GM23338 (cell line): ENCODE results near the gene ROBO1. TPM values are rescaled to one million over a fixed set of nuclear protein-coding genes. Genes with fewer than 3 reads are reported as not detected.

Experiments used
- ATAC-seq: fragments of 200-7000 bp; cut with Tn5 transposase; 3 replicates; pipeline ENCODE4 v1.9.1; 2020
- DNase-seq: peaks from one replicate; pipeline ENCODE4 v3.0.0-alpha.2; 2015; ENCODE audit warnings: low spot score
- H2AFZ ChIP-seq: fragments of 200-600 bp; sonication (generic); 2 replicates; pipeline ENCODE4 v1.8.0; 2016; ENCODE audit warnings: antibody characterized with exemption, mild to moderate bottlenecking, moderate library complexity
- H3F3A ChIP-seq: fragments of 200-600 bp; sonication (generic); replicated peaks from 2 replicates; pipeline ENCODE4 v1.8.0; 2017; ENCODE audit warnings: antibody characterized with exemption, mixed run types, low read depth
- H3K27ac ChIP-seq: fragments of 200-600 bp; sonication (generic); 2 replicates; pipeline ENCODE4 v1.6.1; 2016; ENCODE audit warnings: low read depth
- H3K27me3 ChIP-seq: fragments of 200-600 bp; sonication (generic); 2 replicates; pipeline ENCODE4 v1.8.0; 2016; ENCODE audit warnings: mild to moderate bottlenecking, mixed run types, moderate library complexity; ENCODE audit not compliant: insufficient read depth
- H3K36me3 ChIP-seq: fragments of 200-600 bp; sonication (generic); 2 replicates; pipeline ENCODE4 v1.8.0; 2016; ENCODE audit warnings: mild to moderate bottlenecking; ENCODE audit not compliant: insufficient read depth
- H3K4me1 ChIP-seq: fragments of 200-600 bp; sonication (generic); 2 replicates; pipeline ENCODE4 v1.8.0; 2016; ENCODE audit warnings: mild to moderate bottlenecking, moderate library complexity; ENCODE audit not compliant: insufficient read depth
- H3K4me2 ChIP-seq: fragments of 200-600 bp; sonication (generic); 2 replicates; pipeline ENCODE4 v1.7.1; 2017; ENCODE audit warnings: mixed run types
- H3K4me3 ChIP-seq: fragments of 200-600 bp; sonication (generic); 2 replicates; pipeline ENCODE4 v1.6.1; 2016; ENCODE audit warnings: mixed run types
- H3K79me2 ChIP-seq: fragments of 200-600 bp; sonication (generic); replicated peaks from 2 replicates; pipeline ENCODE4 v1.8.0; 2017; ENCODE audit warnings: mild to moderate bottlenecking; ENCODE audit not compliant: insufficient read depth
- H3K9me2 ChIP-seq: fragments of 200-600 bp; sonication (generic); 2 replicates; pipeline ENCODE4 v1.8.0; 2017; ENCODE audit not compliant: insufficient read depth
- H4K20me1 ChIP-seq: fragments of 200-600 bp; sonication (generic); replicated peaks from 2 replicates; pipeline ENCODE4 v1.8.0; 2017; ENCODE audit warnings: mild to moderate bottlenecking; ENCODE audit not compliant: insufficient read depth
- H3K27ac Mint-ChIP-seq: 2 replicates; pipeline ENCODE4 v1.8.0; 2020; ENCODE audit warnings: inconsistent platforms, mild to moderate bottlenecking, moderate library complexity, mixed read lengths
- H3K27me3 Mint-ChIP-seq: 3 replicates; pipeline ENCODE4 v1.8.0; 2022; ENCODE audit warnings: low read depth, mild to moderate bottlenecking, moderate library complexity, mixed read lengths, inconsistent platforms; ENCODE audit not compliant: insufficient read depth, poor library complexity
- H3K36me3 Mint-ChIP-seq: 3 replicates; pipeline ENCODE4 v1.8.0; 2021; ENCODE audit warnings: low read depth, mild to moderate bottlenecking, inconsistent platforms, moderate library complexity, mixed read lengths
- H3K4me1 Mint-ChIP-seq: 3 replicates; pipeline ENCODE4 v1.8.0; 2020; ENCODE audit warnings: mild to moderate bottlenecking, inconsistent platforms, mixed read lengths
- H3K4me3 Mint-ChIP-seq: 3 replicates; pipeline ENCODE4 v1.8.0; 2021; ENCODE audit warnings: moderate library complexity, mild to moderate bottlenecking, inconsistent platforms, mixed read lengths
- H3K9me3 Mint-ChIP-seq: 3 replicates; pipeline ENCODE4 v1.8.0; 2020; ENCODE audit warnings: moderate library complexity, mild to moderate bottlenecking, inconsistent platforms, mixed read lengths
- CREB1 ChIP-seq: fragments of 250-450 bp; sonication (Bioruptor Pico); IDR thresholded peaks from 2 replicates; pipeline ENCODE4 v1.5.0; 2020; ENCODE audit warnings: low read depth, mild to moderate bottlenecking, moderate library complexity
- CTCF ChIP-seq, 2 experiments: fragments of 200-600 bp in 1 of 2; sonication (generic) in 1 of 2; conservative IDR thresholded peaks; 2 replicates each; pipeline versions ENCODE4 v1.5.1 to v1.6.1; 2016 to 2017; ENCODE audit warnings: antibody characterized with exemption in 2 of 2, low read depth in 2 of 2, mild to moderate bottlenecking in 2 of 2, moderate library complexity in 1 of 2
- ETS1 ChIP-seq: IDR thresholded peaks from 2 replicates; pipeline ENCODE4 v1.6.1; 2016; ENCODE audit warnings: antibody characterized with exemption
- EZH2 ChIP-seq: fragments of 200-600 bp; sonication (generic); IDR thresholded peaks from one replicate; pipeline ENCODE4 v1.8.0; 2017; ENCODE audit warnings: antibody characterized with exemption, mild to moderate bottlenecking, low read depth; ENCODE audit not compliant: unreplicated experiment
- EZH2phosphoT487 ChIP-seq: fragments of 200-600 bp; sonication (generic); IDR thresholded peaks from one replicate; pipeline ENCODE4 v1.8.1; 2018; ENCODE audit warnings: antibody characterized with exemption; ENCODE audit not compliant: unreplicated experiment
- NANOG ChIP-seq: IDR thresholded peaks from 2 replicates; pipeline ENCODE4 v1.6.1; 2016; ENCODE audit warnings: antibody characterized with exemption, borderline replicate concordance
- POLR2AphosphoS5 ChIP-seq: IDR thresholded peaks from 2 replicates; pipeline ENCODE4 v1.6.1; 2016; ENCODE audit warnings: antibody characterized with exemption, low read depth
- REST ChIP-seq: IDR thresholded peaks from one replicate; pipeline ENCODE4 v1.6.1; 2018; ENCODE audit warnings: antibody characterized with exemption; ENCODE audit not compliant: unreplicated experiment
- ZNF114 ChIP-seq: fragments of 250-450 bp; sonication (Bioruptor Pico); IDR thresholded peaks from 2 replicates; pipeline ENCODE4 v1.5.0; 2020; ENCODE audit warnings: mild to moderate bottlenecking, moderate library complexity
- ZNF331 ChIP-seq: fragments of 250-450 bp; sonication (Bioruptor Pico); IDR thresholded peaks from 2 replicates; pipeline ENCODE4 v1.5.0; 2020; ENCODE audit warnings: low read depth, mild to moderate bottlenecking, moderate library complexity
- ZNF462 ChIP-seq: fragments of 250-450 bp; sonication (Bioruptor Pico); IDR thresholded peaks from 2 replicates; pipeline ENCODE4 v1.5.0; 2020; ENCODE audit warnings: mild to moderate bottlenecking, moderate library complexity
- polyA plus RNA-seq: library from polyadenylated mRNA; unstranded; fragments of >200 nt; fragmentation: Nextera tagmentation; extraction: Ambion mirVana; gene quantifications from 2 replicates; pipeline ENCODE4 v1.2.1, GENCODE V29; 2016
- total RNA-seq: library from RNA; depleted of rRNA; stranded (reverse); fragments of >200 nt; shearing (Covaris generic); gene quantifications from 2 replicates; pipeline ENCODE4 v1.2.3, GENCODE V29; 2014

ROBO1 gene
- total and polyA plus RNA-seq, 2 experiments from 2014 or later, result 19.2 to 78.3 TPM

- no peak for TF ChIP-seq ZNF114 (CRISPR knock-in tag)
Observed at GRCh38 chr3:79258479-79258878, 509.3 kb downstream of the ROBO1 start (continued).

GRCh38 chr3:79257791-79258190, 510.0 kb downstream of the ROBO1 start:
- H3K4me3 ChIP-seq, result no peak overlapping the region
- Mint-ChIP-seq H3K4me1 (no peaks in the 10 kb centered on the region), H3K36me3 (no peaks in the 10 kb centered on the region), H3K27me3 (no peaks in the 10 kb centered on the region), H3K27ac (no peak overlapping the region), H3K4me3 (no peak overlapping the region), H3K9me3 (no peaks in the 10 kb centered on the region)
- H3K9me2 ChIP-seq, result 0 out of 2 replicates have a peak, but pooled peaks cover 6% of the 10 kb centered on the region
- no peak for DNase-seq
- H4K20me1 ChIP-seq, result no peaks in the 10 kb centered on the region
- TF ChIP-seq EZH2phosphoT487 (no peak), EZH2 (no peak), ZNF331 (CRISPR knock-in tag) (no peak), POLR2AphosphoS5 (no peak), ZNF462 (CRISPR knock-in tag) (no peak), CREB1 (CRISPR knock-in tag) (no peak), REST (no peak), NANOG (no peak), CTCF (conservative IDR thresholded peaks at IDR 0.05; ENCODE audit: low read depth in 2 of 2) (no peak), ZNF114 (CRISPR knock-in tag) (no peak), ETS1 (no peak)
- no peaks in the 10 kb centered on the region for H3F3A ChIP-seq
- no peaks in the 10 kb centered on the region for H3K4me1 ChIP-seq
- H3K27ac ChIP-seq, result no peak overlapping the region
- H3K79me2 ChIP-seq, result no peaks in the 10 kb centered on the region
- H2AFZ ChIP-seq, result no peak overlapping the region
- H3K27me3 ChIP-seq, result no peaks in the 10 kb centered on the region
- no peak overlapping the region for H3K4me2 ChIP-seq
- no peak for ATAC-seq
- no peaks in the 10 kb centered on the region for H3K36me3 ChIP-seq
